ENCODE measurements around the gene LRCH1. TPM values are rescaled to one million over a fixed set of nuclear protein-coding genes. Genes with fewer than 3 reads are reported as not detected.

LRCH1 gene
- polyA plus RNA-seq, 3 donors: 30.0 to 33.8 (median 32.2) TPM

- DNase-seq: no peak
These were observed 83.5 kb downstream of the LRCH1 start for GRCh38 chr13:46636451-46636850.

GRCh38 chr13:46637213-46637612, 84.2 kb downstream of the LRCH1 start:
- DNase-seq: no peak

GRCh38 chr13:46638262-46638661, 85.3 kb downstream of the LRCH1 start:
- no peak for DNase-seq

- DNase-seq: no peak
These were observed 86.3 kb downstream of the LRCH1 start for GRCh38 chr13:46639033-46639981.

- no peak for DNase-seq
These were observed 87.9 kb downstream of the LRCH1 start for GRCh38 chr13:46640843-46641242.

- DNase-seq: no peak
These were observed 88.5 kb downstream of the LRCH1 start for GRCh38 chr13:46641274-46642081.

- no peak for DNase-seq
These were observed 89.3 kb downstream of the LRCH1 start for GRCh38 chr13:46642254-46642653.

- no peak for DNase-seq
These were observed 90.3 kb downstream of the LRCH1 start for GRCh38 chr13:46643165-46643777.

GRCh38 chr13:46644816-46645215, 91.8 kb downstream of the LRCH1 start:
- no peak for DNase-seq

- DNase-seq: no peak
These were observed 94.6 kb downstream of the LRCH1 start for GRCh38 chr13:46647512-46648065.

GRCh38 chr13:46648166-46648607, 95.2 kb downstream of the LRCH1 start:
- DNase-seq: no peak

- no peak for DNase-seq
These were observed 96.8 kb downstream of the LRCH1 start for GRCh38 chr13:46649816-46650215.

GRCh38 chr13:46654951-46655350, 102.0 kb downstream of the LRCH1 start:
- DNase-seq: no peak

GRCh38 chr13:46655377-46656180, 102.6 kb downstream of the LRCH1 start:
- DNase-seq: no peak

- no peak for DNase-seq
These were observed 103.8 kb downstream of the LRCH1 start for GRCh38 chr13:46656786-46657185.

- no peak for DNase-seq
These were observed 106.6 kb downstream of the LRCH1 start for GRCh38 chr13:46659413-46660065.

- no peak for DNase-seq
These were observed 107.4 kb downstream of the LRCH1 start for GRCh38 chr13:46660416-46660815.

GRCh38 chr13:46660857-46661256, 107.9 kb downstream of the LRCH1 start:
- no peak for DNase-seq

GRCh38 chr13:46662690-46663089, 109.7 kb downstream of the LRCH1 start:
- no peak for DNase-seq

- no peak for DNase-seq
These were observed 110.5 kb downstream of the LRCH1 start for GRCh38 chr13:46663206-46664037.
